ENCODE results near the gene KRT72. TPM values are rescaled to one million over a fixed set of nuclear protein-coding genes. Genes with fewer than 3 reads are reported as not detected.

KRT72 gene
- total and polyA plus RNA-seq, 4 donors, result 0.14 to 0.17 (median 0.14) TPM; not detected in 1

DNA sequence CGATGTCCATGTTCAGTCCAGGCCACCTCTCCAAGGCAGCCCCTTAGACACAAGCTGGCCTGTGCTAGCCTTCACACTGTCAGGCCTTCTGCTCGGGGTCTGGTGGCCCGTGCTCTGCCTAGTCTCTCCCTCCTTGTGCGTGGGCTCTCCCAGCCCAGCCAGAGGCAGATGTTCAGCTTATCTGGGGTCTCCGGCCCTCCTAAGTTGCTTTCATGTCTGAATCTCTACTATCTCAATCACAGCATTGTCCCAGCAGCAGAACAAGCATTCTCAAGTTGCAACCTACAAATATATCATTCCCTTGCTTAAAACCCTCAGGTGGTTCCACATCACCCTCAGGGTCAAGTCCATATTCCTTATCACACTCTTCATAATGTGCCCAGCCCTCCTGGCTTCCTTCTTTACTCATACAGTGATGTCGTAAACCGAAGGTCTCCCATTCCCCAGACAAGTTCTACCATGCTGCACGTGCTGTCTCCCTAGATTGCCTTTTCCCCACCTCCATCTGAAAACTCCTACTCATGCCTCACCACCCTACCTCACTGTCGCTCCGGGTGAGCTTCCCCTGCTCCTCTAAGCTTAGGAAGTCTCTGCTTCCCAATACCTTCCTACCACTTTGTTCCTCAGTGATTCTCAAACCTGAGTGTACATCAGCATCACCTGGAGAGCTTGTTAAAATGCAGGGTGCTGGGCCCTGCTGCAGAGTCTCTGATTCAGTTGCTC, 15.6 kb upstream of the KRT72 start:
- Histone ChIP-seq H3K9me3 (ENCODE audit: control insufficient read depth in 4 of 4, insufficient read depth in 3 of 4, low read length in 3 of 4) (peaks cover 0 to 5% (median 0%) of the 10 kb centered on the region in 4 donors), H3K9ac (ENCODE audit: insufficient read depth in 1 of 2, low read length in 2 of 2) (no peak overlapping the region), H3K27ac (ENCODE audit: low read depth in 1 of 2, low read length in 1 of 2) (no peak overlapping the region), H3K4me1 (ENCODE audit: control insufficient read depth in 5 of 5, insufficient read depth in 5 of 5, low read length in 5 of 5) (peaks cover 0 to 5% (median 0%) of the 10 kb centered on the region in 5 donors), H3K36me3 (ENCODE audit: control insufficient read depth in 4 of 4, insufficient read depth in 4 of 4, low read length in 4 of 4) (no peaks in the 10 kb centered on the region), H3K4me3 (no peak overlapping the region), H3K27me3 (ENCODE audit: control insufficient read depth in 3 of 3, insufficient read depth in 3 of 3, low read length in 2 of 3) (peaks cover 0 to 4% (median 0%) of the 10 kb centered on the region in 3 donors)
- DNase-seq (no peak), ATAC-seq (ENCODE audit: insufficient read depth, low FRiP score) (no peak)
- no peak for TF ChIP-seq CTCF (IDR thresholded peaks at IDR 0.05; ENCODE audit: control extremely low read depth, extremely low read depth)
- WGBS, 2 donors, result 84 to 89% methylated on average over 10 of the region's 10 CpGs

DNA sequence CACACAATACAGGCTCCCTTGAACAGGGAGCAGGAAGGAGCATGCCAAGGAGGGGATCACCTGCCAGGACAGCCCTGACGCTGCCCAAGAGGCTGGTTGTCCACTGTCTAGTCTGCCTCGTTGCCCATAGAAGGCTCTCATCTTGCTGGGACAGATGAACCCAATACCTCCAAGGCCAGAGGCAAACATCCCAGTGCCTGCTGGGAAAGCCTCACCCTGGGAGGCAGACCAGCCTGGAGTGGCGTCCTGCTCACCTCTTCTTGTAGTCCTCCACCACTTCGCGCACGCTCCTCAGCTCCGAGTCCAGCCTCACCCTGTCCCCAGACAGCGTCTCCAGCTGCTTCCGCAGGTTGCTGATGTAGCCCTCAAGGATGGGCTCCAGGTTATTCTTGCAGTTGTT, 14.6 kb upstream of the KRT72 start:
- Histone ChIP-seq H3K36me3 (ENCODE audit: control insufficient read depth in 4 of 4, insufficient read depth in 4 of 4, low read length in 4 of 4) (no peaks in the 10 kb centered on the region), H3K27me3 (ENCODE audit: control insufficient read depth in 3 of 3, insufficient read depth in 3 of 3, low read length in 2 of 3) (peaks cover 0 to 7% (median 3%) of the 10 kb centered on the region in 3 donors), H3K9me3 (ENCODE audit: control insufficient read depth in 4 of 4, insufficient read depth in 3 of 4, low read length in 3 of 4) (peaks cover 0 to 4% (median 0%) of the 10 kb centered on the region in 4 donors), H3K4me1 (ENCODE audit: control insufficient read depth in 5 of 5, insufficient read depth in 5 of 5, low read length in 5 of 5) (peaks cover 0 to 5% (median 0%) of the 10 kb centered on the region in 5 donors), H3K9ac (ENCODE audit: insufficient read depth in 1 of 2, low read length in 2 of 2) (no peak overlapping the region), H3K27ac (ENCODE audit: low read depth in 1 of 2, low read length in 1 of 2) (no peak overlapping the region), H3K4me3 (no peak overlapping the region)
- DNase-seq (no peak), ATAC-seq (ENCODE audit: insufficient read depth, low FRiP score) (no peak)
- 78 to 91% methylated on average over 9 of the region's 9 CpGs for WGBS, 2 donors
- no peak for TF ChIP-seq CTCF (IDR thresholded peaks at IDR 0.05; ENCODE audit: control extremely low read depth, extremely low read depth)

DNA sequence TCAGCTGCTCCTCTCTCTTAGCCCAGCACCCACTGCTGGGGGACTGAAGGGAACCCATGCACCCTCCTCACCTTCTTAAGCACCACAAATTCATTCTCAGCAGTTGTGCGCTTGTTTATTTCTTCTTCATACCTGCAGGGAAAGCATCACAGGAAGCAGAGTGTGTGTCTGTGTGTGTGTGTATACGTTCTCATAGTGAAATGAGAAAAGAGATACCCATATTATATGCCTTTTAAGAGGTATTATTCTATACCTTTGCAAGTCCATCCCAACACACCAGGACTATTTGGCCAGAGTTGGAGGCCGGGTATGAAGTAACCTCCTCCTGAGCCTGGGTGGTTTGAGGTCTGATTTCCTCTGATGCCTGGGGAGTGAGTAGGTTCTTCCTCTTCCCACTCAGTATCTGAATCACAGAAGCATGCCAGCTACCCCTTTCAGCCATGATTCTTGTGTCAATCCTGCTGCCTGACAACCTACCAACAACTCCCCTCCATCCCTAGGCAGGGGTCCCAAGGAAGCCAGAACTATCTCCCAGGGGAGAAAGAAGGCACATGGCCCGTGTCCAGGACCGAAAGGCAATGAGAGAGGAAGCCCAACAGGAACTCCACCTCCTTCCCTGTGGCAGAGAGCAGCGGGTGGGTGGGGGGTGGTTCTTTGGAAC, 14.1 kb upstream of the KRT72 start:
- no peak overlapping the region for H3K9ac ChIP-seq (ENCODE audit: insufficient read depth in 1 of 2, low read length in 2 of 2)
- H3K4me3 ChIP-seq, result no peak overlapping the region
- H3K27me3 ChIP-seq (ENCODE audit: control insufficient read depth in 3 of 3, insufficient read depth in 3 of 3, low read length in 2 of 3), result peaks cover 0 to 7% (median 3%) of the 10 kb centered on the region in 3 donors
- DNase-seq (peak in 1 of 3 donors; percentile 6), ATAC-seq (ENCODE audit: insufficient read depth, low FRiP score) (no peak)
- no peak overlapping the region for H3K27ac ChIP-seq (ENCODE audit: low read depth in 1 of 2, low read length in 1 of 2)
- peaks cover 0 to 5% (median 0%) of the 10 kb centered on the region in 5 donors for H3K4me1 ChIP-seq (ENCODE audit: control insufficient read depth in 5 of 5, insufficient read depth in 5 of 5, low read length in 5 of 5)
- no peaks in the 10 kb centered on the region for H3K36me3 ChIP-seq (ENCODE audit: control insufficient read depth in 4 of 4, insufficient read depth in 4 of 4, low read length in 4 of 4)
- TF ChIP-seq CTCF (IDR thresholded peaks at IDR 0.05; ENCODE audit: control extremely low read depth, extremely low read depth), result no peak
- 31 to 43% methylated on average over 6 of the region's 6 CpGs for WGBS, 2 donors
- H3K9me3 ChIP-seq (ENCODE audit: control insufficient read depth in 4 of 4, insufficient read depth in 3 of 4, low read length in 3 of 4), result peaks cover 0 to 4% (median 0%) of the 10 kb centered on the region in 4 donors

All from lung (tissue), 12 donors.